GM15510 (cell line): ENCODE results near the gene ITIH2.

ENCODE experiments used
- POLR2A ChIP-seq: IDR thresholded peaks from 3 replicates; pipeline ENCODE4 v1.6.1; 2011; ENCODE audit warnings: borderline replicate concordance; ENCODE audit not compliant: insufficient read length; ENCODE audit errors: extremely low read depth

The ITIH2 gene

GRCh38 chr10:7689591-7689990 lies 13.5 kb upstream of the ITIH2 start:
- TF ChIP-seq POLR2A = no peak

GRCh38 chr10:7696545-7696944 lies 6.6 kb upstream of the ITIH2 start:
- TF ChIP-seq POLR2A = no peak

- no peak for TF ChIP-seq POLR2A
Observed at GRCh38 chr10:7697426-7697825, 5.7 kb upstream of the ITIH2 start.

- TF ChIP-seq POLR2A = no peak
Observed at GRCh38 chr10:7700577-7701125, 2.5 kb upstream of the ITIH2 start.

- no peak for TF ChIP-seq POLR2A
Observed at GRCh38 chr10:7701158-7701742, 1.9 kb upstream of the ITIH2 start.

GRCh38 chr10:7702288-7702812 lies 766 bp upstream of the ITIH2 start:
- TF ChIP-seq POLR2A = no peak

- TF ChIP-seq POLR2A = no peak
Observed at GRCh38 chr10:7704071-7705016, 1.2 kb downstream of the ITIH2 start.

- no peak for TF ChIP-seq POLR2A
Observed at GRCh38 chr10:7705341-7705740, 2.2 kb downstream of the ITIH2 start.

GRCh38 chr10:7706534-7707073 lies 3.5 kb downstream of the ITIH2 start:
- no peak for TF ChIP-seq POLR2A

- no peak for TF ChIP-seq POLR2A
Observed at GRCh38 chr10:7707102-7707501, 4.0 kb downstream of the ITIH2 start.

GRCh38 chr10:7707858-7708622 lies 4.9 kb downstream of the ITIH2 start:
- TF ChIP-seq POLR2A = no peak

- TF ChIP-seq POLR2A = no peak
Observed at GRCh38 chr10:7708832-7709231, 5.7 kb downstream of the ITIH2 start.

- no peak for TF ChIP-seq POLR2A
Observed at GRCh38 chr10:7710446-7710845, 7.3 kb downstream of the ITIH2 start.

GRCh38 chr10:7715515-7715914 lies 12.4 kb downstream of the ITIH2 start:
- TF ChIP-seq POLR2A = no peak
